ENCODE data around the gene ADORA1.

ADORA1 gene

GRCh38 chr1:203121186-203122015 lies 6.1 kb upstream of the ADORA1 start:
- DNase-seq (ENCODE audit: low spot score) = no peak

- DNase-seq (ENCODE audit: low spot score) = no peak
Observed at GRCh38 chr1:203122159-203122558, 5.4 kb upstream of the ADORA1 start.

GRCh38 chr1:203124011-203124410 lies 3.5 kb upstream of the ADORA1 start:
- DNase-seq (ENCODE audit: low spot score) = no peak

GRCh38 chr1:203124546-203125317 lies 2.8 kb upstream of the ADORA1 start:
- DNase-seq (ENCODE audit: low spot score) = no peak

- no peak for DNase-seq (ENCODE audit: low spot score)
Observed at GRCh38 chr1:203126151-203126865, 1.2 kb upstream of the ADORA1 start.

- DNase-seq (ENCODE audit: low spot score) = no peak
Observed at GRCh38 chr1:203126866-203127665, 460 bp upstream of the ADORA1 start.

GRCh38 chr1:203128431-203128715 lies 847 bp downstream of the ADORA1 start:
- no peak for DNase-seq (ENCODE audit: low spot score)

GRCh38 chr1:203128716-203129500 lies 1.4 kb downstream of the ADORA1 start:
- DNase-seq (ENCODE audit: low spot score) = no peak

GRCh38 chr1:203129501-203130231 lies 2.1 kb downstream of the ADORA1 start:
- no peak for DNase-seq (ENCODE audit: low spot score)

- no peak for DNase-seq (ENCODE audit: low spot score)
Observed at GRCh38 chr1:203130358-203130985, 2.9 kb downstream of the ADORA1 start.

- DNase-seq (ENCODE audit: low spot score) = no peak
Observed at GRCh38 chr1:203131548-203132200, 4.1 kb downstream of the ADORA1 start.

- DNase-seq (ENCODE audit: low spot score) = no peak
Observed at GRCh38 chr1:203133970-203134725, 6.6 kb downstream of the ADORA1 start.

GRCh38 chr1:203135636-203136305 lies 8.2 kb downstream of the ADORA1 start:
- no peak for DNase-seq (ENCODE audit: low spot score)

GRCh38 chr1:203136409-203137042 lies 9.0 kb downstream of the ADORA1 start:
- DNase-seq (ENCODE audit: low spot score) = no peak

- no peak for DNase-seq (ENCODE audit: low spot score)
Observed at GRCh38 chr1:203137324-203137723, 9.8 kb downstream of the ADORA1 start.

- DNase-seq (ENCODE audit: low spot score) = no peak
Observed at GRCh38 chr1:203138066-203138465, 10.5 kb downstream of the ADORA1 start.

GRCh38 chr1:203139976-203140475 lies 12.5 kb downstream of the ADORA1 start:
- no peak for DNase-seq (ENCODE audit: low spot score)
